ENCODE data around the gene MINDY4. TPM values are rescaled to one million over a fixed set of nuclear protein-coding genes. Genes with fewer than 3 reads are reported as not detected.

Gene MINDY4
- total RNA-seq, 4 donors from 2014 or later: 4.6 to 14.1 (median 6.8) TPM

DNA sequence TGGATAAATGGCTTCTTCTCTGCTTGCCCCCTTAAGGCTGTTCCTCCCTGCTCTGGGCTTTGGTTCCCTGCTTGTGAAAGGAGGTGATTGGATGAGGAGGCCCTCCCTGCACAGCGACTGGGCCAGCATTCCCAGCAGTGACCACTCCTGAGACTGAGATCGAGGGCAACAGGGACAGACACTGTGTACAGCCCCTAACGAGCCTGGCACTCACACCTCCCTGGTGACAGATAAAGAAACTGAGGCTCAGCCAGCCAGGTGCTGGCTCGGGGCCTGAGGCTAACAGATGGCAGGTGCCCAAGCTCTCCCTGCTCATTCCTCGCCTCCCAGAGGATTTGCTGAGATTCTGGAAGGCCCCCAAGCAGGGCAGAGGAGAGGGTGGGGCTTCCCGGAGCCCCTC lies 128.4 kb downstream of the MINDY4 start:
- TF ChIP-seq POLR2A (IDR thresholded peaks at IDR 0.05): no peak
- no peak for TF ChIP-seq POLR2AphosphoS5 (IDR thresholded peaks at IDR 0.05)
- TF ChIP-seq, protein P1, sequence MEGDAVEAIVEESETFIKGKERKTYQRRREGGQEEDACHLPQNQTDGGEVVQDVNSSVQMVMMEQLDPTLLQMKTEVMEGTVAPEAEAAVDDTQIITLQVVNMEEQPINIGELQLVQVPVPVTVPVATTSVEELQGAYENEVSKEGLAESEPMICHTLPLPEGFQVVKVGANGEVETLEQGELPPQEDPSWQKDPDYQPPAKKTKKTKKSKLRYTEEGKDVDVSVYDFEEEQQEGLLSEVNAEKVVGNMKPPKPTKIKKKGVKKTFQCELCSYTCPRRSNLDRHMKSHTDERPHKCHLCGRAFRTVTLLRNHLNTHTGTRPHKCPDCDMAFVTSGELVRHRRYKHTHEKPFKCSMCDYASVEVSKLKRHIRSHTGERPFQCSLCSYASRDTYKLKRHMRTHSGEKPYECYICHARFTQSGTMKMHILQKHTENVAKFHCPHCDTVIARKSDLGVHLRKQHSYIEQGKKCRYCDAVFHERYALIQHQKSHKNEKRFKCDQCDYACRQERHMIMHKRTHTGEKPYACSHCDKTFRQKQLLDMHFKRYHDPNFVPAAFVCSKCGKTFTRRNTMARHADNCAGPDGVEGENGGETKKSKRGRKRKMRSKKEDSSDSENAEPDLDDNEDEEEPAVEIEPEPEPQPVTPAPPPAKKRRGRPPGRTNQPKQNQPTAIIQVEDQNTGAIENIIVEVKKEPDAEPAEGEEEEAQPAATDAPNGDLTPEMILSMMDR (IDR thresholded peaks at IDR 0.05): no peak
- no peak for TF ChIP-seq EP300 (IDR thresholded peaks at IDR 0.05; ENCODE audit: low read depth)
- WGBS, 2 donors (ENCODE audit: low coverage in 1 of 2): 45% methylated on average over 6 of the region's 6 CpGs; no CpG with 5 or more reads in 1 of the 2 donors
- Histone ChIP-seq H3K4me1 (peaks cover 0 to 14% (median 7%) of the 10 kb centered on the region in 4 donors), H3K27me3 (no peaks in the 10 kb centered on the region), H3K9me3 (no peaks in the 10 kb centered on the region), H3K27ac (no peak overlapping the region), H3K4me3 (no peak overlapping the region), H3K36me3 (no peaks in the 10 kb centered on the region)
- intact Hi-C loops (cut with DNase I; ENCODE audit: low total_unique reads): no loop called here
- no peak for DNase-seq
- in situ Hi-C loops (cut with MboI; ENCODE audit: low pct_ligation_motif_present in 1 of 4, low pct_unique_long_range_greater_than_20kb in 1 of 4, low sequenced_read_pairs in 3 of 4): no loop called here

DNA sequence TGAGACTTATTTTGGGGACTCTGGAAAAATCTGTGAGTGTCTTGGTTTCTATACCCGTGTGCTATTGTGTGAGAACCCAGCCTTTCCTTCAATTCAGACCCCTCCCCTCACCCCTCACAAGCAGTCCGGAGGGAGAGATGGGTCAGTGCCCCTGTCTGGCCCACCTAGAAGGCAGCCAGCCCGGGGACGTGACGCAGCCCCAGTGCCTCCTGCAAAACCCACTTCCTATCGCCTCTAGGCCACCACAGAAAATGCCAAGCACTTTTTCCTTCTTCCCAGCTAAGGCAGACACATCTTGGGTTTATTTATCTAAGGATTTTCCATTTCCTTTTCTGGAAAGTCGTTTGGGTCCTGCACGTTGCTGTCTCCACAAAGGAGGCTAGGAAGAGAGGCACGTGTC lies 128.8 kb downstream of the MINDY4 start:
- no peak for DNase-seq
- no peak overlapping the region for H3K27ac ChIP-seq
- H3K4me1 ChIP-seq: peaks cover 0 to 18% (median 10%) of the 10 kb centered on the region in 4 donors

DNA sequence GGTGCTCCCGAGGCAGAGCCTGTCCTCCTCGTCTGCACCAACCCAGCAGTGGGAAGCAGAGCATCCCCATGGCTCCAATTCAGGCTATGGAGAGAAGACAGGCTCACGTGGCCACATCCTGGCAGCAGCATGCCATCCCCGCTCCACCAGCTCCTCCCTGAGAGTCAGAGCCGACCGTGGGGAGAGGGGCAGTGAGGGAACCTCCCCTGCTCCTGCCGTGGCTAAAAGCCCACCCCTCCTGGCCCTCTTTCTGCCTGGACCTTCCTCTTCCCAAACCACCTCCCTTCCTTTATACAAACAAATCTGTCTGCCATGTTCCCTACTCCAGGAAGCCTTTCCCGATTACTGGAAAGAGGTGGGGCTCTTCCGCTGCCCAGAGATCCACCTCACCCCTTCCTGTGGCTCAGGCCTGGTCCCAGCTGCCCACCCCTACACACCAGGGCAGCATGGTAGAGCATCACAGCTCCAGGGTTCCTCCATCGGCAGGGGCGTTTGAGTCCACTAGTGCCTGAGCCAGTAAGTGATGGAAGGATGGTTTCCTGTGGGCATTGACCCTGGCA lies 129.7 kb downstream of the MINDY4 start:
- 80 to 90% methylated on average over 1 to 11 of the region's 11 CpGs for WGBS, 2 donors (ENCODE audit: low coverage in 1 of 2)
- Histone ChIP-seq H3K27ac (no peak overlapping the region), H3K4me3 (no peak overlapping the region), H3K27me3 (no peaks in the 10 kb centered on the region), H3K36me3 (no peaks in the 10 kb centered on the region), H3K4me1 (peaks cover 5 to 26% (median 18%) of the 10 kb centered on the region in 4 donors), H3K9me3 (no peaks in the 10 kb centered on the region)
- intact Hi-C loops (cut with DNase I; ENCODE audit: low total_unique reads) (no loop called here), in situ Hi-C loops (cut with MboI; ENCODE audit: low pct_ligation_motif_present in 1 of 4, low pct_unique_long_range_greater_than_20kb in 1 of 4, low sequenced_read_pairs in 3 of 4) (no loop called here)
- DNase-seq: no peak
- TF ChIP-seq, protein P1 (IDR thresholded peaks at IDR 0.05): no peak
- no peak for TF ChIP-seq POLR2AphosphoS5 (IDR thresholded peaks at IDR 0.05)

More for the DNA sequence above, 128.8 kb downstream of the MINDY4 start:
- Histone ChIP-seq H3K27me3 (no peaks in the 10 kb centered on the region), H3K36me3 (no peaks in the 10 kb centered on the region), H3K4me3 (no peak overlapping the region), H3K9me3 (no peaks in the 10 kb centered on the region)
- intact Hi-C loops (cut with DNase I; ENCODE audit: low total_unique reads): no loop called here
- WGBS, 2 donors (ENCODE audit: low coverage in 1 of 2): 66 to 80% methylated on average over 1 to 9 of the region's 9 CpGs
- TF ChIP-seq, protein P1 (IDR thresholded peaks at IDR 0.05): no peak
- TF ChIP-seq EP300 (IDR thresholded peaks at IDR 0.05; ENCODE audit: low read depth) (no peak), POLR2AphosphoS5 (IDR thresholded peaks at IDR 0.05) (no peak), POLR2A (IDR thresholded peaks at IDR 0.05) (no peak)
- in situ Hi-C loops (cut with MboI; ENCODE audit: low pct_ligation_motif_present in 1 of 4, low pct_unique_long_range_greater_than_20kb in 1 of 4, low sequenced_read_pairs in 3 of 4): no loop called here

DNA sequence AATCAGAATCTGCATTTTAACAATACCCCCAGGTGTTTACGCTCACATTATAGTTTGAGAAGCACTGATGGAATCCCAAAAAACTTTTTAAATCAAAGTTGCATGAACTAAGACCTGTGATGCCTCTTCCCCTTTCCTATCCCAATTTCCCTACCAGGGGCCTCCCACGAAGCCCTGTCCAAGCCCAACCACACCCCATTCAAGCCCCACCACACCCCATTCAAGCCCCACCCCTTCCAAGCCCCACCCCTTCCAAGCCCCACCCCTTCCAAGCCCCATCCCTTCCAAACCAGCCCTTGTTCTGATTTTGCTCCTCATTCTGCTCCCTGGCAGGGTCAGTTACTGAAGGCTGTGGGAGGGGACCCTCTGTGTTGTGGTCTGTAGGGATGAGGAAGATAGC lies 130.6 kb downstream of the MINDY4 start:
- no peak overlapping the region for H3K4me3 ChIP-seq
- peaks cover 9 to 31% (median 25%) of the 10 kb centered on the region in 4 donors for H3K4me1 ChIP-seq
- H3K27ac ChIP-seq: no peak overlapping the region
- in situ Hi-C loops (cut with MboI; ENCODE audit: low pct_ligation_motif_present in 1 of 4, low pct_unique_long_range_greater_than_20kb in 1 of 4, low sequenced_read_pairs in 3 of 4) (no loop called here), intact Hi-C loops (cut with DNase I; ENCODE audit: low total_unique reads) (no loop called here)
- WGBS, 2 donors (ENCODE audit: low coverage in 1 of 2): 73% methylated on average over 2 of the region's 2 CpGs; no CpG with 5 or more reads in 1 of the 2 donors
- H3K9me3 ChIP-seq: no peaks in the 10 kb centered on the region
- no peaks in the 10 kb centered on the region for H3K36me3 ChIP-seq
- DNase-seq: no peak
- no peaks in the 10 kb centered on the region for H3K27me3 ChIP-seq
- TF ChIP-seq, protein P1 (IDR thresholded peaks at IDR 0.05): no peak
- TF ChIP-seq POLR2AphosphoS5 (IDR thresholded peaks at IDR 0.05) (no peak), POLR2A (IDR thresholded peaks at IDR 0.05) (no peak), EP300 (IDR thresholded peaks at IDR 0.05; ENCODE audit: low read depth) (no peak)

Data from transverse colon (tissue), 4 donors.